Glutamatergic neuron (in vitro differentiated cells): Measurements from ENCODE around the gene SNX30. TPM values are rescaled to one million over a fixed set of nuclear protein-coding genes. Genes with fewer than 3 reads are reported as not detected.

ENCODE experiments used
- DNase-seq: peaks from one replicate; pipeline ENCODE4 v3.0.0; 2022
- H3K27ac Mint-ChIP-seq: one replicate; pipeline ENCODE4 v1.8.0; 2020; ENCODE audit warnings: mild to moderate bottlenecking, mixed read lengths, inconsistent platforms; ENCODE audit not compliant: unreplicated experiment
- H3K27me3 Mint-ChIP-seq: one replicate; pipeline ENCODE4 v1.8.0; 2020; ENCODE audit warnings: mild to moderate bottlenecking, moderate library complexity, mixed read lengths, inconsistent platforms; ENCODE audit not compliant: unreplicated experiment
- H3K36me3 Mint-ChIP-seq: one replicate; pipeline ENCODE4 v1.8.0; 2020; ENCODE audit warnings: mild to moderate bottlenecking, mixed read lengths, inconsistent platforms; ENCODE audit not compliant: unreplicated experiment
- H3K4me1 Mint-ChIP-seq: one replicate; pipeline ENCODE4 v1.8.0; 2020; ENCODE audit warnings: mild to moderate bottlenecking, low read depth, mixed read lengths, inconsistent platforms; ENCODE audit not compliant: unreplicated experiment
- H3K4me3 Mint-ChIP-seq: one replicate; pipeline ENCODE4 v1.8.0; 2020; ENCODE audit warnings: mild to moderate bottlenecking, mixed read lengths, inconsistent platforms; ENCODE audit not compliant: unreplicated experiment
- H3K9me3 Mint-ChIP-seq: one replicate; pipeline ENCODE4 v1.8.0; 2020; ENCODE audit warnings: mild to moderate bottlenecking, moderate library complexity, mixed read lengths, inconsistent platforms; ENCODE audit not compliant: unreplicated experiment
- total RNA-seq: library from RNA; stranded (reverse); fragmentation: NEBNext Ultra II Directional; extraction: Animal tissue kit (Norgen Biotek cat#: 25700); gene quantifications from one replicate; pipeline ENCODE4 v1.2.1, GENCODE V29; 2021; ENCODE audit not compliant: unreplicated experiment
- TF ChIP-seq, protein P1 (sequence below): fragments of 200-600 bp; sonication (generic); IDR thresholded peaks from one replicate; pipeline ENCODE4 v1.5.0; 2021; ENCODE audit not compliant: partially characterized antibody, unreplicated experiment

Gene SNX30
- total RNA-seq, 1 donor from 2014 or later, result 41.7 TPM

DNA sequence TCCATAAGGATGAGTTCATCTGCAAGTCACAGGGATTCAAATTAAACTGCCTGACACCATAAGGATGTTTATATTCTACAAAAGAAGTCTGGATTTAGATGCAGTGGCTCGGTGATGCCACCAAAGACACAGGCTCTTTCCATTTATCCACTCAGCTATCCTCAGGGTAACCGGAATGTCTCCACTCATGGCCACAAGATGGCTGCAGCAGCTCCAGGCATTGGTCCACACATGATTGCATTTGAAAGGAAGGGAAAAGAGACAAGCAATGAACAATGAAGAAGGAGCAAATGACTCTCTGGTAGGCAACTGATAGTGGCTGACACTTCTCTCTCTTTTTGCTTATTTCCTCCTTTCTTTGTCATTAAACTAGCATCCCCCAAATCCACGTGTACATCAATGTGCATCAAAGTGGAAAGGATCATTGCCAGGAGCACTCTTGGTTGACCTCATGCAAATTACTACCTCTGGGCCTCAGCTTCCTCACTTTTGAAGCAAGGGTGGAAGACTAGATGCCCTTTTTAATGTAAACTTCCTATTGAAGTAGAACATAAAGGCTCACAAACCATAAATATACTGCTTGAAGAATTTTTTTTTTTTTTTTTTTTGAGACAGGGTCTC is 7.2 kb upstream of the SNX30 start:
- Mint-ChIP-seq H3K27ac (no peak overlapping the region), H3K4me3 (no peak overlapping the region), H3K36me3 (no peaks in the 10 kb centered on the region), H3K9me3 (no peaks in the 10 kb centered on the region), H3K4me1 (no peaks in the 10 kb centered on the region), H3K27me3 (no peaks in the 10 kb centered on the region)
- TF ChIP-seq, protein P1, sequence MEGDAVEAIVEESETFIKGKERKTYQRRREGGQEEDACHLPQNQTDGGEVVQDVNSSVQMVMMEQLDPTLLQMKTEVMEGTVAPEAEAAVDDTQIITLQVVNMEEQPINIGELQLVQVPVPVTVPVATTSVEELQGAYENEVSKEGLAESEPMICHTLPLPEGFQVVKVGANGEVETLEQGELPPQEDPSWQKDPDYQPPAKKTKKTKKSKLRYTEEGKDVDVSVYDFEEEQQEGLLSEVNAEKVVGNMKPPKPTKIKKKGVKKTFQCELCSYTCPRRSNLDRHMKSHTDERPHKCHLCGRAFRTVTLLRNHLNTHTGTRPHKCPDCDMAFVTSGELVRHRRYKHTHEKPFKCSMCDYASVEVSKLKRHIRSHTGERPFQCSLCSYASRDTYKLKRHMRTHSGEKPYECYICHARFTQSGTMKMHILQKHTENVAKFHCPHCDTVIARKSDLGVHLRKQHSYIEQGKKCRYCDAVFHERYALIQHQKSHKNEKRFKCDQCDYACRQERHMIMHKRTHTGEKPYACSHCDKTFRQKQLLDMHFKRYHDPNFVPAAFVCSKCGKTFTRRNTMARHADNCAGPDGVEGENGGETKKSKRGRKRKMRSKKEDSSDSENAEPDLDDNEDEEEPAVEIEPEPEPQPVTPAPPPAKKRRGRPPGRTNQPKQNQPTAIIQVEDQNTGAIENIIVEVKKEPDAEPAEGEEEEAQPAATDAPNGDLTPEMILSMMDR, result no peak
- no peak for DNase-seq

GRCh38 chr9:112744177-112744576 is 6.4 kb upstream of the SNX30 start:
- no peaks in the 10 kb centered on the region for H3K9me3 Mint-ChIP-seq
- H3K27me3 Mint-ChIP-seq, result no peaks in the 10 kb centered on the region
- H3K4me3 Mint-ChIP-seq, result no peak overlapping the region
- no peak overlapping the region for H3K27ac Mint-ChIP-seq
- no peaks in the 10 kb centered on the region for H3K4me1 Mint-ChIP-seq
- TF ChIP-seq, protein P1, result no peak
- no peaks in the 10 kb centered on the region for H3K36me3 Mint-ChIP-seq
- no peak for DNase-seq

GRCh38 chr9:112747094-112747493 is 3.5 kb upstream of the SNX30 start:
- TF ChIP-seq, protein P1, result no peak
- H3K9me3 Mint-ChIP-seq, result peaks cover 16% of the 10 kb centered on the region
- H3K4me3 Mint-ChIP-seq, result no peak overlapping the region
- H3K36me3 Mint-ChIP-seq, result no peaks in the 10 kb centered on the region
- H3K27ac Mint-ChIP-seq, result no peak overlapping the region
- H3K4me1 Mint-ChIP-seq, result peaks cover 8% of the 10 kb centered on the region
- peaks cover 9% of the 10 kb centered on the region for H3K27me3 Mint-ChIP-seq
- DNase-seq, result no peak

DNA sequence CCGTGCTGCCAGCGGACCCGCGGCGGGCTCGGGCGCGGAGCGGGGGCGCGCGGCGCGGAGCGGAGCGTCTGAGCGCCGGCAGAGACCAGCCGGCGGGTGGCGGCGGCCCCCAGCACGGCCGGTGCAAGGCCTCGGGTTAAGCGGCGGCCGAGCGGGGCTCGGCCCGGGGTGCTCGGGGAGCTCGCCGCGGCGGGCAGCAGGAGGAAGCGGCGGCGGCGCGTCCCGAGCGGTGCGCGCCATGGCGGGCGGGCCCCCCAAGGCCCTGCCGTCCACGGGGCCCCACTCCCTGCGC is 150 bp downstream of the SNX30 start:
- Mint-ChIP-seq H3K9me3 (peaks cover 18% of the 10 kb centered on the region), H3K36me3 (no peaks in the 10 kb centered on the region), H3K4me3 (no peak overlapping the region), H3K27me3 (peaks cover 11% of the 10 kb centered on the region), H3K4me1 (peaks cover 16% of the 10 kb centered on the region), H3K27ac (no peak overlapping the region)
- DNase-seq, result no peak
- TF ChIP-seq, protein P1, result no peak

DNA sequence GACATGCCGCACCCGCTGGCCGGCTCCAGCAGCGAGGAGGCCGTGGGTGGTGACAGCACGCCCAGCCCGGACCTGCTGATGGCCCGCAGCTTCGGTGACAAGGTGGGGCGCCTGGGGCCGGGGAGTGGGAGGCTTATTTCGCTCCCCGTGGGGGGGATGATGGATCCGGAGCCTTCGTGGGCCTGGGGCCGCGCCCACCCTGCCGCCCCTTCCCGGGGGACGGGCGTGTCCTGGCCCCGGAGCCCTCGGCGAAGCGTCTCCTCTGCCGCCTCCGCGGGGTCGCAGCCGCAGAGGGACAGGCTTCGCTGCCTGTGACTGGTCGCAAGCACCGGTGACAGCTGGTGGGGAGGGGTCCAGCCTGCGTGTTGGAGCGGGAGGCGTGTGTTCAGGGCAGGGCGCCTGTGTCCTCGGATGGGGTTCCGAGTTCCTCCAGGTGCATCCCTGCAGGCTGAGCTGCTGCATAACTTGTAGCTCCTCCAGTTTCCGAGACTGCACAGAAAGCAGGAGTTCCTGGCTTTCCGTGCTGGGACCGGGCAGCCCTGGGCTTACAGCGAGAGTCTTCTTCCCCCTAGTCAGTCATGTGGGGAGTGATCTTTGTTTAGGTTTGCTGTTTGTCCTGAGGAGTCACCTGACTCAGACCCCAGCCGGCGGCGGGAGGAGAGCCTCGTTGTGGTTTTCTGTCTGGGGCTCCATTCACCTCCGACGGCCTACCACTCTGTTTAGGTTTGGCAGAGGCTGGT is 666 bp downstream of the SNX30 start:
- Mint-ChIP-seq H3K9me3 (peaks cover 18% of the 10 kb centered on the region), H3K4me3 (peak overlapping the region; percentile 94), H3K27me3 (peaks cover 11% of the 10 kb centered on the region), H3K27ac (peak overlapping the region; percentile 97), H3K4me1 (peaks cover 16% of the 10 kb centered on the region), H3K36me3 (no peaks in the 10 kb centered on the region)
- DNase-seq, result peak; percentile 87
- TF ChIP-seq, protein P1, result no peak
